Measurements from ENCODE around the gene OR51E2. TPM values are rescaled to one million over a fixed set of nuclear protein-coding genes. Genes with fewer than 3 reads are reported as not detected.

The OR51E2 gene
- total and polyA plus RNA-seq, 2 of the 8 experiments (the other 6 are each of a cell fraction or from before 2014, with no cell fraction given): not detected

DNA sequence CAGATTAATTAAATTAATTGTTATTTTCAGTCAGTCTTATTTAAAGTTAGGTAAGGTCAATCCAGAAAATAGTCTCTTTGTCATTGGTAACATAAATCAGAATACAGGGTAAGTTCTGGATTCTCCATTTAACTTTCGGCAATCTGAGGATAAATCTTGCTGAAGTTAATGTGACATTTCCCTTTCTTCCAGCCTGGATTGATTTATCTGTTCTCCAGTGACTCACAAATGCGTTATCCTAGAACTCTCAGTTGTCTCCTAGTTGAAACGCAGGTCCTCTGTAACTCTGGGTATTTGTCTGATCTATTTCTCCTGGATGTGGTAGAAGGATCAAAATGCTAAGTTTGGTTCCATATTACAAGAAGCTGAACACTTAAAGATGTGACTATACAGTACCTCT, 32.9 kb downstream of the OR51E2 start:
- Histone ChIP-seq H3K23ac (ENCODE audit: insufficient read length) (no peak overlapping the region), H2BK120ac (replicated peaks; ENCODE audit: low read depth, low read length) (no peak overlapping the region), H3K4me3 (ENCODE audit: extremely low read depth in 1 of 4, insufficient read depth in 2 of 4, low read depth in 3 of 4, low read length in 4 of 4) (no peak overlapping the region), H4K8ac (ENCODE audit: extremely low read depth, insufficient read depth, low read length) (no peak overlapping the region), H3K79me1 (ENCODE audit: low read depth, low read length) (no peaks in the 10 kb centered on the region), H3K4ac (replicated peaks; ENCODE audit: insufficient read length, low read depth, low read length) (no peak overlapping the region), H4K91ac (replicated peaks; ENCODE audit: insufficient read length, low read length) (no peak overlapping the region), H2BK20ac (ENCODE audit: low read length) (no peak overlapping the region), H3K9me3 (ENCODE audit: insufficient read depth in 2 of 2, low read depth in 1 of 2, low read length in 1 of 2) (no peaks in the 10 kb centered on the region), H3K18ac (ENCODE audit: extremely low read depth, low read length) (no peak overlapping the region), H2BK5ac (ENCODE audit: low read depth, low read length) (no peak overlapping the region), H3K27me3 (replicated peaks in 1 of 4; ENCODE audit: control insufficient read depth in 3 of 4, extremely low read depth in 1 of 4, insufficient read depth in 3 of 4, low read length in 3 of 4) (no peaks in the 10 kb centered on the region; a peak in 1 of 7 replicates), H2AFZ (ENCODE audit: low read length) (0 out of 2 replicates have a peak overlapping the region, but pooled peaks have one; percentile 16), H4K5ac (ENCODE audit: insufficient read length, low read depth, low read length) (no peak overlapping the region), H3K27ac (ENCODE audit: low read depth, low read length) (no peak overlapping the region), H3K36me3 (ENCODE audit: control insufficient read depth in 2 of 4, insufficient read depth in 4 of 4, low read length in 3 of 4) (no peaks in the 10 kb centered on the region), H3K4me2 (ENCODE audit: insufficient read depth in 1 of 2, low read depth in 2 of 2, low read length in 2 of 2) (no peak overlapping the region), H3K14ac (ENCODE audit: insufficient read length) (no peak overlapping the region), H3K23me2 (ENCODE audit: low read depth, low read length) (peaks cover 3% of the 10 kb centered on the region; the same call in 1 of the 2 replicates), H2BK15ac (ENCODE audit: low read length) (no peak overlapping the region), H3K56ac (replicated peaks; ENCODE audit: insufficient read length, low read depth, low read length) (no peak overlapping the region), H2AK5ac (ENCODE audit: low read depth, low read length) (no peak overlapping the region), H3K9ac (replicated peaks in 1 of 4; ENCODE audit: extremely low read depth in 1 of 4, low read depth in 3 of 4, low read length in 3 of 4) (no peak overlapping the region), H3K4me1 (replicated peaks in 1 of 4; ENCODE audit: control insufficient read depth in 3 of 4, insufficient read depth in 4 of 4, low read length in 3 of 4) (no peaks in the 10 kb centered on the region; a peak in 1 of 7 replicates), H3K79me2 (ENCODE audit: control insufficient read depth in 1 of 2, insufficient read depth in 2 of 2, low read length in 2 of 2) (no peaks in the 10 kb centered on the region), H4K20me1 (replicated peaks in 1 of 2; ENCODE audit: control insufficient read depth in 1 of 2, insufficient read depth in 2 of 2, low read length in 2 of 2) (no peaks in the 10 kb centered on the region), H2BK12ac (ENCODE audit: low read depth, low read length) (no peak overlapping the region)
- ChIA-PET CTCF (ENCODE audit: partially characterized antibody) (interaction anchor here (2.3 kb wide), 1 partner anchor 28 kb away, joined by 8 read pairs; the partner anchor contains the start of gene OR51D1), POLR2A (ENCODE audit: partially characterized antibody) (no interaction called here)
- 94% methylated on average over 3 of the region's 3 CpGs; no CpG with 5 or more reads in 1 of the 2 experiments for WGBS, 2 experiments (ENCODE audit: extremely low coverage in 1 of 2, insufficient coverage in 1 of 2, insufficient read length in 1 of 2, insufficient replicate concordance in 2 of 2, low coverage in 1 of 2, low lambda C conversion rate in 2 of 2, missing lambda C conversion rate in 1 of 2)
- FAIRE-seq (no peak), DNase-seq (ENCODE audit: low read depth in 1 of 2, low spot score in 2 of 2) (no peak)
- TF ChIP-seq RBBP5 (IDR thresholded peaks at IDR 0.05; ENCODE audit: borderline replicate concordance, low read depth, low read length): no peak
- no peak for TF ChIP-seq MAFK (IDR thresholded peaks at IDR 0.05; ENCODE audit: low read depth, low read length)
- TF ChIP-seq ZNF274 (IDR thresholded peaks at IDR 0.05; ENCODE audit: borderline replicate concordance, extremely low read depth, low read length): no peak
- TF ChIP-seq, protein P1, sequence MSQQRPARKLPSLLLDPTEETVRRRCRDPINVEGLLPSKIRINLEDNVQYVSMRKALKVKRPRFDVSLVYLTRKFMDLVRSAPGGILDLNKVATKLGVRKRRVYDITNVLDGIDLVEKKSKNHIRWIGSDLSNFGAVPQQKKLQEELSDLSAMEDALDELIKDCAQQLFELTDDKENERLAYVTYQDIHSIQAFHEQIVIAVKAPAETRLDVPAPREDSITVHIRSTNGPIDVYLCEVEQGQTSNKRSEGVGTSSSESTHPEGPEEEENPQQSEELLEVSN (IDR thresholded peaks at IDR 0.05): no peak
- no peak for TF ChIP-seq HDAC2 (IDR thresholded peaks at IDR 0.05; ENCODE audit: borderline replicate concordance in 1 of 2, low read depth in 2 of 2, low read length in 2 of 2)
- no peak for TF ChIP-seq EGR1 (IDR thresholded peaks at IDR 0.05; ENCODE audit: borderline replicate concordance, low read depth, low read length)
- no peak for TF ChIP-seq TBP (IDR thresholded peaks at IDR 0.05; ENCODE audit: low read depth, low read length)
- TF ChIP-seq SAP30 (IDR thresholded peaks at IDR 0.05; ENCODE audit: insufficient read depth, insufficient replicate concordance, low read length): no peak
- no peak for TF ChIP-seq RAD21 (IDR thresholded peaks at IDR 0.05 in 1 of 2, conservative IDR thresholded peaks at IDR 0.05 in 1 of 2; ENCODE audit: low read depth in 2 of 2, low read length in 2 of 2)
